ENCODE results near the gene TGFA.

TGFA gene

DNA sequence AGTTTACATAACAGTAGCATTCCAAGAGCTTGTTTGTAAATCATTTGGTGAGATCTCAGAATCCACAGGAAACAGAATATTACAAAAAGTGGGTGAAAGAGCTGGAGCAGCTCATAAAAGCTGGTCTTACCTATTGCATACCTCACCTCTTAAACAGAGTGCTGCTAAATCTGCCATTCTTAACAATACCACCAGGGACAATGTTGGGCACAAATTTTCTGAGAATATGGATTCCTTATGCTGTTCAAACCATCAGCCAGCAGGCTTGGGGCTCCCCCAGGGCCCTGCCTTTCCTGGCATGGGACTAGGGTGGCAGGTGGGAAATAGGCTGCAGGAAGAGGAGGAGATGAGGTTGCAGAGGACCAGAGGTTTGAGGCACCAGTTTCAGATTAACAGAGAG is 55.6 kb downstream of the TGFA start:
- Histone ChIP-seq H3K27me3 (ENCODE audit: insufficient read depth, low read length) (no peaks in the 10 kb centered on the region), H2BK5ac (ENCODE audit: low read depth, low read length, poor library complexity) (no peak overlapping the region), H3K18ac (ENCODE audit: low read length) (no peak overlapping the region), H2AFZ (ENCODE audit: insufficient read depth, low read length, poor library complexity) (no peak overlapping the region), H3K14ac (ENCODE audit: low read length) (no peak overlapping the region), H4K8ac (ENCODE audit: low read depth, low read length) (no peak overlapping the region), H3K4me2 (ENCODE audit: low read length) (no peak overlapping the region), H3K4me1 (ENCODE audit: control insufficient read depth in 1 of 2, insufficient read depth in 2 of 2, low read length in 2 of 2) (no peaks in the 10 kb centered on the region), H4K91ac (ENCODE audit: low read depth, low read length) (no peak overlapping the region), H3K4me3 (ENCODE audit: low read depth, low read length) (no peak overlapping the region), H3K23ac (ENCODE audit: low read length) (no peak overlapping the region), H3K9me3 (ENCODE audit: insufficient read depth, low read depth, low read length) (no peaks in the 10 kb centered on the region), H3K79me1 (ENCODE audit: low read length) (no peaks in the 10 kb centered on the region), H4K12ac (ENCODE audit: low read depth, low read length) (no peak overlapping the region), H3K9ac (ENCODE audit: low read length) (no peak overlapping the region), H2BK120ac (ENCODE audit: insufficient read depth, low read length, poor library complexity) (no peak overlapping the region), H3K4ac (ENCODE audit: low read depth, low read length) (no peak overlapping the region), H3K36me3 (ENCODE audit: control insufficient read depth in 1 of 2, insufficient read depth in 2 of 2, low read length in 2 of 2) (no peaks in the 10 kb centered on the region), H3K27ac (ENCODE audit: low read depth, low read length) (no peak overlapping the region), H3K79me2 (ENCODE audit: control insufficient read depth, insufficient read depth, low read length, poor library complexity) (no peaks in the 10 kb centered on the region), H2BK12ac (ENCODE audit: low read length) (no peak overlapping the region), H2AK5ac (ENCODE audit: low read length) (no peak overlapping the region)
- DNase-seq = no peak

DNA sequence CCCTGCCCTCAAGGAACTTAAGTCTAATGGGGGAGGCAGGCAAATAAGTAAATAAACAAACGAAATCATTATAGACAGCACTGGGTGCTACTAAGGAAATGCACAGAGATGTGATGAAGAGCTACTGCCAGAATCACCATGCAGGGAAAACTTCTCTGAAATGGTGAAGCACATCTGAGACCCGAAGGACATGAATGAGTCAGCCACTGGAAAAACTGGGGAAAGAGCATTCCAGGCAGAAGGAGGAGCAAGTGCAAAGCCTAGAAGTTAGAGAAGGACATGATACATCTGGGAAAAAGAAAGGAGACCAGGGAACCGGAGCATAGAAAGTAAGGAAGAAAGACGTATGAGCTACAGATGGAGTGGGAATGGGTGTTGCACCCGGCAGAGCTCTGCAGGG is 56.8 kb downstream of the TGFA start:
- Histone ChIP-seq H3K79me2 (ENCODE audit: control insufficient read depth, insufficient read depth, low read length, poor library complexity) (no peaks in the 10 kb centered on the region), H4K8ac (ENCODE audit: low read depth, low read length) (no peak overlapping the region)
- whole genome bisulfite sequencing (ENCODE audit: extremely low coverage, insufficient coverage, insufficient read length) = no CpG with 5 or more reads among the region's 5 CpGs

DNA sequence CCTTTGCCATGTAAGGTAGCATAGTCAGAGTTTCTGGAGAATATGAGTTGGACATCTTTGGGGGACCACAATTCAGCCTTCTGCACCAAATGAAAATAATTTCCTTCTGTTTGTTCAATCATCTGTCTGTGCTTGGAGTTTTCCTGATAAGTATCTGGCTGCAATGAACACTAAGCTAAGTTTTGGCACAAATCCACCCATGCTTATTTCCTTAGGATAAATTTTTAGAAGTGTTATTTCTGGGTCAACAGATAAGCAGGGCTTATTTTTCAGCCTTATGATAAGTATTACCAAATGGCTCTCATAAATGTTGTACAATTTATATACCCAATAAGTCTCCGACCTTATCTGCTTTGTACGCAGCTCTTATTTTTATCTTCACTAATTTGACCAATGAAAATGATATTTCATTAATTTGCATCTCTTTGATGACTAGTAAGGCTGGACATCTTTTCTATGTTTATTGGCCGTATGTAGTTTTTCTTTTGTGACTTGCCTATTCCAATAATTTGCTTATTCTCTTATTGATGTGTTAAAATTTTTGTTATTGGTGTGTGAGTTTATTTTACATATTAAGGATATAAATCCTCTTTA is 59.2 kb downstream of the TGFA start:
- Histone ChIP-seq H3K23ac (ENCODE audit: low read length) (no peak overlapping the region), H3K27me3 (ENCODE audit: insufficient read depth, low read length) (no peaks in the 10 kb centered on the region), H3K79me1 (ENCODE audit: low read length) (no peaks in the 10 kb centered on the region), H4K91ac (ENCODE audit: low read depth, low read length) (no peak overlapping the region), H3K18ac (ENCODE audit: low read length) (no peak overlapping the region), H2BK120ac (ENCODE audit: insufficient read depth, low read length, poor library complexity) (no peak overlapping the region), H3K14ac (ENCODE audit: low read length) (no peak overlapping the region), H3K27ac (ENCODE audit: low read depth, low read length) (no peak overlapping the region), H3K4me1 (ENCODE audit: control insufficient read depth in 1 of 2, insufficient read depth in 2 of 2, low read length in 2 of 2) (no peaks in the 10 kb centered on the region), H3K9ac (ENCODE audit: low read length) (no peak overlapping the region), H3K4ac (ENCODE audit: low read depth, low read length) (no peak overlapping the region), H3K36me3 (ENCODE audit: control insufficient read depth in 1 of 2, insufficient read depth in 2 of 2, low read length in 2 of 2) (no peaks in the 10 kb centered on the region), H4K8ac (ENCODE audit: low read depth, low read length) (no peak overlapping the region), H3K4me3 (ENCODE audit: low read depth, low read length) (no peak overlapping the region), H2BK12ac (ENCODE audit: low read length) (no peak overlapping the region), H3K79me2 (ENCODE audit: control insufficient read depth, insufficient read depth, low read length, poor library complexity) (no peaks in the 10 kb centered on the region), H2AK5ac (ENCODE audit: low read length) (no peak overlapping the region), H2BK5ac (ENCODE audit: low read depth, low read length, poor library complexity) (no peak overlapping the region), H3K9me3 (ENCODE audit: insufficient read depth, low read depth, low read length) (no peaks in the 10 kb centered on the region), H3K4me2 (ENCODE audit: low read length) (no peak overlapping the region), H2AFZ (ENCODE audit: insufficient read depth, low read length, poor library complexity) (no peak overlapping the region), H4K12ac (ENCODE audit: low read depth, low read length) (no peak overlapping the region)
- no peak for DNase-seq
- WGBS (ENCODE audit: extremely low coverage, insufficient coverage, insufficient read length) = no CpG with 5 or more reads among the region's 3 CpGs

More for the DNA sequence above, 56.8 kb downstream of the TGFA start:
- H3K27me3 ChIP-seq (ENCODE audit: insufficient read depth, low read length) = no peaks in the 10 kb centered on the region
- no peak overlapping the region for H3K4me3 ChIP-seq (ENCODE audit: low read depth, low read length)
- no peak overlapping the region for H3K27ac ChIP-seq (ENCODE audit: low read depth, low read length)
- H2BK12ac ChIP-seq (ENCODE audit: low read length) = no peak overlapping the region
- no peak overlapping the region for H3K23ac ChIP-seq (ENCODE audit: low read length)
- H3K9ac ChIP-seq (ENCODE audit: low read length) = no peak overlapping the region
- no peak overlapping the region for H4K91ac ChIP-seq (ENCODE audit: low read depth, low read length)
- no peak overlapping the region for H3K18ac ChIP-seq (ENCODE audit: low read length)
- peak; percentile 10 to 65 for DNase-seq
- H2AFZ ChIP-seq (ENCODE audit: insufficient read depth, low read length, poor library complexity) = no peak overlapping the region
- no peak overlapping the region for H2AK5ac ChIP-seq (ENCODE audit: low read length)
- H3K79me1 ChIP-seq (ENCODE audit: low read length) = no peaks in the 10 kb centered on the region
- no peaks in the 10 kb centered on the region for H3K9me3 ChIP-seq (ENCODE audit: insufficient read depth, low read depth, low read length)
- no peaks in the 10 kb centered on the region for H3K36me3 ChIP-seq (ENCODE audit: control insufficient read depth in 1 of 2, insufficient read depth in 2 of 2, low read length in 2 of 2)
- no peak overlapping the region for H2BK120ac ChIP-seq (ENCODE audit: insufficient read depth, low read length, poor library complexity)
- H3K4ac ChIP-seq (ENCODE audit: low read depth, low read length) = no peak overlapping the region
- H3K14ac ChIP-seq (ENCODE audit: low read length) = no peak overlapping the region
- no peak overlapping the region for H4K12ac ChIP-seq (ENCODE audit: low read depth, low read length)
- no peak overlapping the region for H3K4me2 ChIP-seq (ENCODE audit: low read length)
- H3K4me1 ChIP-seq (ENCODE audit: control insufficient read depth in 1 of 2, insufficient read depth in 2 of 2, low read length in 2 of 2) = no peaks in the 10 kb centered on the region
- H2BK5ac ChIP-seq (ENCODE audit: low read depth, low read length, poor library complexity) = no peak overlapping the region

- WGBS (ENCODE audit: extremely low coverage, insufficient coverage, insufficient read length) = no CpG with 5 or more reads among the region's 5 CpGs
- no peak overlapping the region for H2BK12ac ChIP-seq (ENCODE audit: low read length)
- H3K14ac ChIP-seq (ENCODE audit: low read length) = no peak overlapping the region
Observed at GRCh38 chr2:70490381-70490780, 63.2 kb downstream of the TGFA start.

More at GRCh38 chr2:70490381-70490780, 63.2 kb downstream of the TGFA start:
- Histone ChIP-seq H2AK5ac (ENCODE audit: low read length) (no peak overlapping the region), H4K91ac (ENCODE audit: low read depth, low read length) (no peak overlapping the region), H2AFZ (ENCODE audit: insufficient read depth, low read length, poor library complexity) (no peak overlapping the region), H3K4ac (ENCODE audit: low read depth, low read length) (no peak overlapping the region), H3K27me3 (ENCODE audit: insufficient read depth, low read length) (no peaks in the 10 kb centered on the region), H3K4me3 (ENCODE audit: low read depth, low read length) (no peak overlapping the region), H3K9me3 (ENCODE audit: insufficient read depth, low read depth, low read length) (no peaks in the 10 kb centered on the region), H3K23ac (ENCODE audit: low read length) (no peak overlapping the region), H2BK120ac (ENCODE audit: insufficient read depth, low read length, poor library complexity) (no peak overlapping the region), H3K36me3 (ENCODE audit: control insufficient read depth in 1 of 2, insufficient read depth in 2 of 2, low read length in 2 of 2) (no peaks in the 10 kb centered on the region), H3K79me2 (ENCODE audit: control insufficient read depth, insufficient read depth, low read length, poor library complexity) (no peaks in the 10 kb centered on the region), H3K18ac (ENCODE audit: low read length) (no peak overlapping the region), H3K9ac (ENCODE audit: low read length) (no peak overlapping the region), H4K12ac (ENCODE audit: low read depth, low read length) (no peak overlapping the region), H3K4me2 (ENCODE audit: low read length) (no peak overlapping the region), H4K8ac (ENCODE audit: low read depth, low read length) (no peak overlapping the region), H3K4me1 (ENCODE audit: control insufficient read depth in 1 of 2, insufficient read depth in 2 of 2, low read length in 2 of 2) (no peaks in the 10 kb centered on the region), H2BK5ac (ENCODE audit: low read depth, low read length, poor library complexity) (no peak overlapping the region), H3K27ac (ENCODE audit: low read depth, low read length) (no peak overlapping the region), H3K79me1 (ENCODE audit: low read length) (no peaks in the 10 kb centered on the region)
- DNase-seq = no peak

All from trophoblast cell (in vitro differentiated cells and primary cell).